HG03280 (cell line): ENCODE data around the gene ACVR2A.
A peak's percentile ranks its signal among the peaks of the same experiment; 100 is the strongest.

Source experiments
- ATAC-seq: cut with Tn5 transposase; IDR thresholded peaks from one replicate; pipeline ENCODE4 v1.9.1; 2021; ENCODE audit warnings: mild to moderate bottlenecking, moderate library complexity; ENCODE audit not compliant: unreplicated experiment

Gene ACVR2A

DNA sequence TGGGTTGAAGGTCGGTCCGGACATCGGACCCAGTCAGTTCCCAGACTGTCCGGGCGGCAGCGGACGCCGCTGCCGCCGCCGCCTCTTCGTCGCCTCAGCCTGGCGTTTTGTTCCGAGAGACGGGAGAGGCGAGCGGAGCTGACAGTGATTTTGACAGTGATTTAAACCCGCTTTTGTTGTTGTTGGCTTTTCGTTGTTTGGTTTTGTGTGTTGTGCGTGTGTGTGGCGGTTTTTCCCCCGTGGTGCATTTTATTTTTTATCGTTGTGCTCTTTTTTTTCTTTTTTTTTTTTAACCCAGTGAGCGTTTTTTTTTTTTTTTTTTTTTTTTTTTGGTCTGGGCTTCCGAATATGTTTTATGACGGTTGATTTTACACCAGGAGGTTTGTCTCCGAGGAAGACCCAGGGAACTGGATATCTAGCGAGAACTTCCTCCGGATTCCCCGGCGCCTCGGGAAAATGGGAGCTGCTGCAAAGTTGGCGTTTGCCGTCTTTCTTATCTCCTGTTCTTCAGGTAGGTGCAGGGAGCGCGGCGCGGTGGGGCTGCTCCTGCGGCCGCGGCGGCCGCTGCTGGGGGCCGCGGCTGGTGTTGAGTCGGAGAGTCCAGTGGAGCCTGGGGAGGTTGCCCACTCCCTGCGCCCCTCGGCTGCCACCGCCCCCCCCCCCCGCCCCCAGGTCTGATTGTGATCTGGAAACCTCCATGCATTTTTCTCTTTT is at the start of gene ACVR2A:
TSS of gene ACVR2A (plus strand) at position 333 of the 714 bp plus-strand sequence. CDS start at position 457, 124 bp downstream.
- peak; percentile 45 for ATAC-seq

GRCh38 chr2:147800316-147800715 is 44.5 kb upstream of the ACVR2A start:
- ATAC-seq, result no peak

DNA sequence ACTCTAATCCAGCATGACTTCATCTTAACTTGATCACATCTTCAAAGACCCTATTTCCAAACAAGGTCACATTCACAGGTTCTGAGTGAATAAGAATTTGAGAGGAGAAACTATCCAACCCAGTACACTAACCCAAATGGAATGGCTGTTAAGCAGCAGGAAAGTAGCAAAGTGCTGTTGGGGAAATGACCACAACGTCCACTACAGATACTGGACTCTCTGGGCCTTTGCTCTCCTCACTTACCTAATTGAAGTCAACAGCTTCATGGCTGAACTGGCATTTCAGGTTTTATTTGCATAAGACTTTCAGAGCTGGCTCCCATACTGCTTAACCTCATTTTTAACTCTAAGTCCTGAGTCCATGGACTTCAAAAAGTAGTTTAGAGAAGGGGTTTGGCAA is 38.0 kb upstream of the ACVR2A start:
- no peak for ATAC-seq

GRCh38 chr2:147808520-147808919 is 36.3 kb upstream of the ACVR2A start:
- ATAC-seq, result no peak

DNA sequence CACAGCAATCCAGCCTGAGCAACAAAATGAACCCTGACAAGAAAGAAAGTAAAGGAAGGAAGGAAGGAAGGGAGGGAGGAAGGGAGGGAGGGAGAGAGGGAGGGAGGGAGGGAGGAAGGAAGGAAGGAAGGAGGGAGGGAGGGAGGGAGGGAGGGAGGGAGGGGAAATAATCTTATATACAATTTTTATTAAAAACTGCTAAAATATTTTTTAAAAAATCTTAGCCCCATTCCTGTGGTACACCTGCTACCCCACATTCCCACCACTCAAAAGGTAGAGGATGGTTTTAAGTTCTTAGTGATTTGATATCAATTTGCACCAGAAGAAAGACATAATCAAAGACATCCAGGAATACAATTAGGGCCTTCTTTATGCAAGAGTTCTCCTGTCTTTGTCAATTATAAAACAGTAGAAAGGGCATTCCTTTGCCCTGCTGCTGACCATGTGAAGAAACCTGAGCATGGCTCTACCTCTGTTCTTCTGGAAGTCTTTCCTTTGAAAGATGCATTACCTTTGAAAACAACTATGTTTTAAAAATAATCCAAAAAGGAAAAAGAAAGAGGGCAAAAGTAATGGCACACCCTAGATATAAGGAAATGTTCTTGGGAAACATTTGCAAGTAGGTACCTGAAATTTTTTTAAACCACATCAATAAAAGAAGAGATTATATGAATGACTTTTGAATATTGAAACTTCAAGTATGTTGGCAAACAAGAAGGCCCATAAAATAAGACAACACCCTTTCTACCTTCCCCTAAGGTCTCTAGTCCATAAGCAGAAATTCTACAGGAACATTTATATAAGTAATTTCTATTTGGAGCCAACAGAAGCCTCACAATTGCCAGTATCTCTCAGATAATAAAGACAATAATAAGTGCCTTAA is 33.7 kb upstream of the ACVR2A start:
- ATAC-seq, result no peak

DNA sequence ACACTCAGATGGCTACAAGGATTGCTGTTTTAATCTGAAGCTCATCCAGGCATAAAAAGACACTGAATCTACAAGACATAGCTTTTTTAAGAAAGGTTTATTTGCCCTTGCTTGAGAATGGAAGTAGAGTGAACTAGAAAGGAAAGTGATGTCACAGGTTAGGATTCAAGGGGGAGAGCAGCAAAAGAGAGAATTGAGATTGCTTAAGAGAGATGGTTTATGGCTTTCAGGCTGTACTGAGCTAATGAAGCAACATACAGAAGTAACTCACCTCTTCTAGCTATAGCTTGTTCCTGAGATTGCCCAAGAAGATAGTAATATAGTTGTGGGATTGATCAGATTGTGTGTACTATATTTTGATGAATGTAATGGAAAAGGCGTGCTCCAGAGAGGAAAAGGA is 26.1 kb upstream of the ACVR2A start:
- no peak for ATAC-seq

GRCh38 chr2:147824620-147825019 is 20.2 kb upstream of the ACVR2A start:
- ATAC-seq, result no peak

DNA sequence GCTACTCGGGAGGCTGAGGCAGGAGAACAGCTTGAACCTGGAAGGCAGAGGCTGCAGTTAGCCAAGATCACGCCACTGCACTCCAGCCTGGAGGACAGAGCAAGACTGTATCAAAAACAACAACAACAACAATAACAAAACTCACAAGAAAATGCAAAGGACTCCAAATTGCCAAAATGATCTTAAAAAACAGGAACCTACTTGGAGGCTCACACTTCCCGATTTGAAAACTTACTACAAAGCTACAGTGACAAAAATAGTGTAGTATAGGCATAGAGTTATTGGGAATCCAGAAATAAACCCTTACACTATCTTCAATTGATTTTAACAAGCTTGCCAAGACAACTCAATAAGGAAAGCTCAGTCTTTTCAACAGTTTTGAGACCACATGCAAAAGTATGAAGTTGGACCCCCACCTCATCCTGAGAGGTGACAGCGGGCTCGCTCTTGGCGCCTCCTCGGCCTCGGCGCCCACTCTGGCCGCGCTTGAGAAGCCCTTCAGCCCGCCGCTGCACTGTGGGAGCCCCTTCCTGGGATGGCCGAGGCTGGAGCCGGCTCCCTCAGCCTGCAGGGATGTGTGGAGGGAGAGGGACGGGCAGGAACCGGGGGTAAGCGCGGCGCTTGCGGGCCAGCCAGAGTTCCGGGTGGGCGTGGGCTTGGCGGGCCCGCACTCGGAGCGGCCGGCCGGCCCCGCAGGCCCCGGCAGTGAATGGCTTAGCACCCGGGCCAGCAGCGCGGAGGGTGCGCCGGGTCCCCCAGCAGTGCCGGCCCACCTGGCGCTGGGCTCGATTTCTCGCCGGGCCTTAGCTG is 18.3 kb upstream of the ACVR2A start:
- no peak for ATAC-seq

GRCh38 chr2:147827088-147827375 is 17.8 kb upstream of the ACVR2A start:
- no peak for ATAC-seq

GRCh38 chr2:147829106-147829505 is 15.7 kb upstream of the ACVR2A start:
- no peak for ATAC-seq

DNA sequence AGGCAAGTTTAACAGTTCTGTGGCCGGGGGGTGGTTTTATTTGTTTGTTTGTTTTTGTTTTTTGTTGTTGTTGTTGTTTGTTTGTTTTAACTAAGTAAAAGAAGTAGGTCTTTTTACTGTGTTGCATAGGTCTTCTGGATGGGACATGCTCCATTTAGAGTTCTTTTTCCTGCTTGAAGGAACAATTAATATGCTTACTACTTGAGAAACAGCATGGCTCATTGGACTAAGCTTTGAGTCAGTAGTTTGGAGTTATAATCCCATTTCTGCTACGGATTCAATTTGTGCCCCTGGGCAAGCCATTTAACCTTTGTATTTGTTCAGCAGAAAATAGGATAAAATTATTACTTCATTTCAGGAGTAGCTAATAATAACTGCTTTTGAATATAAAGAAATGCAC is 8.7 kb upstream of the ACVR2A start:
- no peak for ATAC-seq

DNA sequence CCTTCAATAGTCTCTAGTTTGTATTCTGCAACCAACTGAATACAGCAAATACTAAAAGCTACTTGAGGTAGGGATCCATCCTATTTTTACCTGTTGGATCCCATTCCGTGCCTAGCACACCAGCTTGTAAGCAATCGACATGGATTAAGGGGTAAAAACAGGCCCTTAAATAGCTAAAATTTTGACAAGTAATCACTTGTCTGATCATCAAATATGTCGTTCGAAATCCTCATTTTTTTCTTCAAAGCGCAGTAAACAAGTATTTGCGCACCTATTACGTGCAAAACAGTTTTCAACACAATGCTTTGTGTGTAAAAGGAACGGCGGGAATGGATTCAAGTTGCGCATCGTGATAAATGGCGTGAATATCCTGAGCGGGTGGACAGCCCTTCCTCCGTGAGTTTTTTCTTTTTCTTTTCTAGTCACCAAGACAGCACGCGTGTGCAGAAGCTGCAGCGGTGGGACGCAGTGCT is 1.4 kb upstream of the ACVR2A start:
- ATAC-seq, result no peak

GRCh38 chr2:147843864-147844696 is 749 bp upstream of the ACVR2A start:
- ATAC-seq, result peak; percentile 91

GRCh38 chr2:147845411-147845971 is 662 bp downstream of the ACVR2A start:
- peak; percentile 41 for ATAC-seq

GRCh38 chr2:147846412-147847081 is 1.7 kb downstream of the ACVR2A start:
- ATAC-seq, result no peak

- no peak for ATAC-seq
These were observed 3.0 kb downstream of the ACVR2A start for GRCh38 chr2:147847746-147848391.

DNA sequence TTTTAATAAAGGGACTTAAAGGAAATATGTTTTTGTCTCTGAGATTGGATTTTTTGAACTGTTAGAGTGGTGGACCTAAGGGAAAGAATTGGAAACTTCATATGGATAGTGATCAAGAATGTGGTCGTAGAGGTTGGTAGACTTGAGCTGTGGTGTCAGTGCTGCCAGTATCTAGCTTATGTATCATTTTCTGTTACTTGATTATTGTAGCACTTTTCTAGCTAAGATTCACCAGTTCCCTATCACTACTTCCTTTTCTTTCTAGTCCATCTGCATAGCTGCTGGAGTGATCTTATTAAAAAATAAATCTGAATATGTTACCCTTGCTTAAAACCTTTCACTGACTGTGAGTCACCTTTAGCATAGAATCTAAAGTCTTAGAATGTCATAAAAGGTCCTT is 6.0 kb downstream of the ACVR2A start:
- no peak for ATAC-seq

GRCh38 chr2:147851244-147851930 is 6.6 kb downstream of the ACVR2A start:
- no peak for ATAC-seq
